Nephron progenitor cell (in vitro differentiated cells): ENCODE data around the gene POLR1B.
"Not testable (repeated sequence)": the region's sequence is repeated elsewhere in the genome, so short reads cannot be mapped to it uniquely, and the experiment has no call there.

Experiments
- DNase-seq: peaks from one replicate; pipeline ENCODE4 v3.0.0; 2021
- H3K27ac Mint-ChIP-seq: 2 replicates; pipeline ENCODE4 v1.8.0; 2021; ENCODE audit warnings: mild to moderate bottlenecking, moderate library complexity, mixed read lengths
- H3K27me3 Mint-ChIP-seq: 2 replicates; pipeline ENCODE4 v1.8.0; 2021; ENCODE audit warnings: mild to moderate bottlenecking, low read depth, mixed read lengths; ENCODE audit not compliant: poor library complexity
- H3K36me3 Mint-ChIP-seq: 2 replicates; pipeline ENCODE4 v1.8.0; 2021; ENCODE audit warnings: low read depth, mixed read lengths
- H3K4me1 Mint-ChIP-seq: 2 replicates; pipeline ENCODE4 v1.8.0; 2021; ENCODE audit warnings: mixed read lengths
- H3K4me3 Mint-ChIP-seq: 2 replicates; pipeline ENCODE4 v1.8.0; 2021; ENCODE audit warnings: mild to moderate bottlenecking, moderate library complexity, mixed read lengths
- H3K9me3 Mint-ChIP-seq: 2 replicates; pipeline ENCODE4 v1.8.0; 2021; ENCODE audit warnings: mild to moderate bottlenecking, moderate library complexity, mixed read lengths
- CTCF ChIP-seq: fragments of 200-600 bp; sonication (generic); IDR thresholded peaks from 2 replicates; pipeline ENCODE4 v1.5.0; 2021; ENCODE audit warnings: antibody characterized with exemption

Gene POLR1B

GRCh38 chr2:112528541-112528940 is 13.7 kb upstream of the POLR1B start:
- no peak for DNase-seq
- TF ChIP-seq CTCF = no peak
- Mint-ChIP-seq H3K4me1 (no peaks in the 10 kb centered on the region), H3K27ac (no peak overlapping the region), H3K27me3 (no peaks in the 10 kb centered on the region), H3K4me3 (no peak overlapping the region), H3K9me3 (peaks cover 13% of the 10 kb centered on the region), H3K36me3 (peaks cover 83% of the 10 kb centered on the region)

GRCh38 chr2:112529757-112530156 is 12.5 kb upstream of the POLR1B start:
- no peaks in the 10 kb centered on the region for H3K4me1 Mint-ChIP-seq
- H3K36me3 Mint-ChIP-seq = peaks cover 78% of the 10 kb centered on the region
- no peak for DNase-seq
- H3K4me3 Mint-ChIP-seq = no peak overlapping the region
- H3K27me3 Mint-ChIP-seq = no peaks in the 10 kb centered on the region
- H3K27ac Mint-ChIP-seq = no peak overlapping the region
- H3K9me3 Mint-ChIP-seq = peaks cover 3% of the 10 kb centered on the region
- TF ChIP-seq CTCF = no peak

GRCh38 chr2:112530728-112531127 is 11.5 kb upstream of the POLR1B start:
- TF ChIP-seq CTCF = no peak
- Mint-ChIP-seq H3K9me3 (no peaks in the 10 kb centered on the region), H3K4me3 (no peak overlapping the region), H3K27me3 (no peaks in the 10 kb centered on the region), H3K36me3 (peaks cover 75% of the 10 kb centered on the region), H3K27ac (no peak overlapping the region), H3K4me1 (no peaks in the 10 kb centered on the region)
- DNase-seq = no peak

GRCh38 chr2:112534826-112535225 is 7.4 kb upstream of the POLR1B start:
- H3K27me3 Mint-ChIP-seq = no peaks in the 10 kb centered on the region
- no peak for TF ChIP-seq CTCF
- no peaks in the 10 kb centered on the region for H3K9me3 Mint-ChIP-seq
- H3K4me1 Mint-ChIP-seq = no peaks in the 10 kb centered on the region
- H3K36me3 Mint-ChIP-seq = peaks cover 51% of the 10 kb centered on the region
- no peak overlapping the region for H3K27ac Mint-ChIP-seq
- no peak overlapping the region for H3K4me3 Mint-ChIP-seq
- no peak for DNase-seq

- not testable (repeated sequence) for H3K4me3 Mint-ChIP-seq, H3K27me3 Mint-ChIP-seq, H3K9me3 Mint-ChIP-seq, DNase-seq, H3K27ac Mint-ChIP-seq, H3K4me1 Mint-ChIP-seq
- H3K36me3 Mint-ChIP-seq = peaks cover 38% of the 10 kb centered on the region
Measured at GRCh38 chr2:112536665-112537064, 5.6 kb upstream of the POLR1B start.

GRCh38 chr2:112539306-112539705 is 3.0 kb upstream of the POLR1B start:
- Mint-ChIP-seq H3K4me3 (no peak overlapping the region), H3K27ac (no peak overlapping the region), H3K36me3 (peaks cover 18% of the 10 kb centered on the region), H3K4me1 (peaks cover 7% of the 10 kb centered on the region), H3K27me3 (no peaks in the 10 kb centered on the region), H3K9me3 (no peaks in the 10 kb centered on the region)
- no peak for TF ChIP-seq CTCF
- DNase-seq = no peak

GRCh38 chr2:112540906-112541305 is 1.4 kb upstream of the POLR1B start:
- TF ChIP-seq CTCF = no peak
- Mint-ChIP-seq H3K4me1 (peaks cover 13% of the 10 kb centered on the region), H3K36me3 (peaks cover 9% of the 10 kb centered on the region), H3K27me3 (no peaks in the 10 kb centered on the region), H3K9me3 (no peaks in the 10 kb centered on the region), H3K4me3 (no peak overlapping the region), H3K27ac (no peak overlapping the region)
- DNase-seq = no peak
